Keratinocyte (primary cell): ENCODE results near the gene TMEM218. TPM values are rescaled to one million over a fixed set of nuclear protein-coding genes. Genes with fewer than 3 reads are reported as not detected.

Experiments
- DNase-seq: peaks from one replicate; pipeline ENCODE4 v3.0.0-alpha.2; 2011; ENCODE audit warnings: low read depth, missing footprints, low spot score
- FAIRE-seq: peaks from 2 replicates; lab custom pipeline; 2011; peaks lifted over from hg19 to GRCh38; lab: Jason Lieb, UNC
- H2AFZ ChIP-seq: 2 replicates; pipeline ENCODE4 v1.6.0; 2012; ENCODE audit warnings: low read length, control low read depth, inconsistent platforms; ENCODE audit not compliant: control insufficient read depth
- H3K27ac ChIP-seq: 2 replicates; pipeline ENCODE4 v1.5.1; 2011; ENCODE audit warnings: low read length; ENCODE audit not compliant: control insufficient read depth, insufficient read depth
- H3K27me3 ChIP-seq: 3 replicates; pipeline ENCODE4 v1.6.0; 2011; ENCODE audit warnings: low read length; ENCODE audit not compliant: control insufficient read depth, insufficient read depth; ENCODE audit errors: extremely low read depth
- H3K36me3 ChIP-seq, 2 experiments: 2 replicates in 1 of 2; 3 replicates in 1 of 2; pipeline ENCODE4 v1.5.1; 2011; ENCODE audit warnings: low read length in 2 of 2, mild to moderate bottlenecking in 1 of 2; ENCODE audit not compliant: control insufficient read depth in 2 of 2, insufficient read depth in 2 of 2; ENCODE audit errors: extremely low read depth in 1 of 2
- H3K4me1 ChIP-seq: 3 replicates; pipeline ENCODE4 v1.5.1; 2011; ENCODE audit warnings: low read length; ENCODE audit not compliant: control insufficient read depth, insufficient read depth; ENCODE audit errors: extremely low read depth
- H3K4me2 ChIP-seq: 3 replicates; pipeline ENCODE4 v1.6.0; 2011; ENCODE audit warnings: low read depth, low read length; ENCODE audit not compliant: control insufficient read depth, insufficient read depth; ENCODE audit errors: extremely low read depth
- H3K4me3 ChIP-seq, 3 experiments: fragments of 200-600 bp in 1 of 3; sonication (generic) in 1 of 3; 2 replicates in 2 of 3; 3 replicates in 1 of 3; pipeline ENCODE4 v1.5.1; 2011 to 2016; ENCODE audit warnings: low read length in 3 of 3, mild to moderate bottlenecking in 3 of 3, control low read depth in 2 of 3, inconsistent platforms in 1 of 3, low read depth in 1 of 3, mixed read lengths in 1 of 3, mixed run types in 1 of 3, moderate library complexity in 1 of 3; ENCODE audit not compliant: control insufficient read depth in 2 of 3, insufficient read depth in 2 of 3; ENCODE audit errors: extremely low read depth in 1 of 3
- H3K79me2 ChIP-seq: 2 replicates; pipeline ENCODE4 v1.6.0; 2012; ENCODE audit warnings: low read length; ENCODE audit not compliant: control insufficient read depth, insufficient read depth
- H3K9ac ChIP-seq: 3 replicates; pipeline ENCODE4 v1.6.0; 2011; ENCODE audit warnings: low read length; ENCODE audit not compliant: control insufficient read depth, insufficient read depth; ENCODE audit errors: extremely low read depth
- H3K9me1 ChIP-seq: 3 replicates; pipeline ENCODE4 v1.6.0; 2011; ENCODE audit warnings: low read length; ENCODE audit not compliant: control insufficient read depth, insufficient read depth; ENCODE audit errors: extremely low read depth
- H3K9me3 ChIP-seq: 2 replicates; pipeline ENCODE4 v1.5.1; 2012; ENCODE audit warnings: low read depth, low read length; ENCODE audit not compliant: control insufficient read depth
- H4K20me1 ChIP-seq: 3 replicates; pipeline ENCODE4 v1.6.0; 2011; ENCODE audit warnings: low read length; ENCODE audit not compliant: control insufficient read depth, insufficient read depth; ENCODE audit errors: extremely low read depth
- EZH2 ChIP-seq: IDR thresholded peaks from one replicate; pipeline ENCODE4 v1.6.1; 2012; ENCODE audit warnings: inconsistent platforms, mild to moderate bottlenecking, low read length, moderate library complexity
- dilution Hi-C: fragments of 300-500 bp; cut with MboI; formaldehyde crosslinking; loops from one replicate; pipeline ENCODE4 v1.7.0; 2020; ENCODE audit warnings: low sequenced_read_pairs; ENCODE audit not compliant: extremely low pct_ligation_motif_present
- polyA plus RNA-seq, 5 experiments: library from polyadenylated mRNA; depleted of rRNA in 3 of 5; stranded (reverse) in 3 of 5; stranded (forward) in 1 of 5; unstranded in 1 of 5; fragments of >200 nt; gene quantifications; 1 replicate in 1 of 5; 2 replicates in 3 of 5; 3 replicates in 1 of 5; pipeline versions ENCODE4 v1.2.1 to v1.2.3, GENCODE V29; 2011 to 2012; ENCODE audit warnings: missing spikeins in 2 of 5, low read depth in 1 of 5, low replicate concordance in 1 of 5
- TF ChIP-seq, protein P1 (sequence below), 3 experiments: IDR thresholded peaks in 1 of 3; conservative IDR thresholded peaks in 1 of 3; optimal IDR thresholded peaks in 1 of 3; 2 replicates in 2 of 3; 3 replicates in 1 of 3; pipeline versions ENCODE3 to v1.5.1; 2011; ENCODE audit warnings: low read length in 3 of 3, mild to moderate bottlenecking in 3 of 3, moderate library complexity in 2 of 3, control low read depth in 1 of 3, inconsistent platforms in 1 of 3; ENCODE audit not compliant: insufficient read depth in 2 of 3; ENCODE audit errors: extremely low read depth in 1 of 3

The TMEM218 gene
- polyA plus RNA-seq, 1 donor (not counting 4 experiments of a cell fraction or from before 2014, with no cell fraction given), result 34.2 TPM

DNA sequence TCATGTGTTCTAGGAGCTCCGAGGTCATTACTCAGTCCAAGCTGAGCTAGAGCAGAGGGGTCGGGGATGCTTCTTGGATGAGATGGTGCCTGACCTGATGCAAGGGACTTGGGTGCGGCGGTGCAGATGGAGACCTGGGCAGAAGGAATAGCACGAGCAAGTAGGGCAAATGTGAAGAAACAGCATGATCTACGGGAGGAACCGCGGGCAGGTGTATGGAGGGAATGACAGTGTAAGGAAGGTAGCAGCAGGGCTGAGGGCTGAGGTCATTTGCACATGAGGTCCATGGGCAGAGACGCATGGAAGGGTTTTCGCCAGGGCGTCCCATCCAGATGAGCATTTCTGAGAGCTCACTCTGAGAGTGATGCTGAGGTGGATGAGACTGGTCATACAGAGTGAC, 33.4 kb downstream of the TMEM218 start:
- no peak overlapping the region for H3K27ac ChIP-seq
- no peak overlapping the region for H2AFZ ChIP-seq
- no peaks in the 10 kb centered on the region for H3K79me2 ChIP-seq
- H3K4me2 ChIP-seq, result no peak overlapping the region
- H3K4me3 ChIP-seq, result no peak overlapping the region
- no peaks in the 10 kb centered on the region for H3K9me1 ChIP-seq
- H3K27me3 ChIP-seq, result no peaks in the 10 kb centered on the region
- no peaks in the 10 kb centered on the region for H3K9me3 ChIP-seq
- FAIRE-seq (no peak), DNase-seq (no peak)
- no peaks in the 10 kb centered on the region for H4K20me1 ChIP-seq
- peaks cover 23% of the 10 kb centered on the region for H3K4me1 ChIP-seq
- H3K9ac ChIP-seq, result no peak overlapping the region
- dilution Hi-C loops, result no loop called here
- no peak for TF ChIP-seq EZH2
- TF ChIP-seq, protein P1, sequence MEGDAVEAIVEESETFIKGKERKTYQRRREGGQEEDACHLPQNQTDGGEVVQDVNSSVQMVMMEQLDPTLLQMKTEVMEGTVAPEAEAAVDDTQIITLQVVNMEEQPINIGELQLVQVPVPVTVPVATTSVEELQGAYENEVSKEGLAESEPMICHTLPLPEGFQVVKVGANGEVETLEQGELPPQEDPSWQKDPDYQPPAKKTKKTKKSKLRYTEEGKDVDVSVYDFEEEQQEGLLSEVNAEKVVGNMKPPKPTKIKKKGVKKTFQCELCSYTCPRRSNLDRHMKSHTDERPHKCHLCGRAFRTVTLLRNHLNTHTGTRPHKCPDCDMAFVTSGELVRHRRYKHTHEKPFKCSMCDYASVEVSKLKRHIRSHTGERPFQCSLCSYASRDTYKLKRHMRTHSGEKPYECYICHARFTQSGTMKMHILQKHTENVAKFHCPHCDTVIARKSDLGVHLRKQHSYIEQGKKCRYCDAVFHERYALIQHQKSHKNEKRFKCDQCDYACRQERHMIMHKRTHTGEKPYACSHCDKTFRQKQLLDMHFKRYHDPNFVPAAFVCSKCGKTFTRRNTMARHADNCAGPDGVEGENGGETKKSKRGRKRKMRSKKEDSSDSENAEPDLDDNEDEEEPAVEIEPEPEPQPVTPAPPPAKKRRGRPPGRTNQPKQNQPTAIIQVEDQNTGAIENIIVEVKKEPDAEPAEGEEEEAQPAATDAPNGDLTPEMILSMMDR (optimal IDR thresholded peaks at IDR 0.05 in 1 of 3, IDR thresholded peaks at IDR 0.05 in 1 of 3, conservative IDR thresholded peaks at IDR 0.05 in 1 of 3; ENCODE audit: extremely low read depth in 1 of 3, insufficient read depth in 2 of 3, low read length in 3 of 3), result no peak
- peaks cover 0 to 5% of the 10 kb centered on the region in 2 experiments for H3K36me3 ChIP-seq

DNA sequence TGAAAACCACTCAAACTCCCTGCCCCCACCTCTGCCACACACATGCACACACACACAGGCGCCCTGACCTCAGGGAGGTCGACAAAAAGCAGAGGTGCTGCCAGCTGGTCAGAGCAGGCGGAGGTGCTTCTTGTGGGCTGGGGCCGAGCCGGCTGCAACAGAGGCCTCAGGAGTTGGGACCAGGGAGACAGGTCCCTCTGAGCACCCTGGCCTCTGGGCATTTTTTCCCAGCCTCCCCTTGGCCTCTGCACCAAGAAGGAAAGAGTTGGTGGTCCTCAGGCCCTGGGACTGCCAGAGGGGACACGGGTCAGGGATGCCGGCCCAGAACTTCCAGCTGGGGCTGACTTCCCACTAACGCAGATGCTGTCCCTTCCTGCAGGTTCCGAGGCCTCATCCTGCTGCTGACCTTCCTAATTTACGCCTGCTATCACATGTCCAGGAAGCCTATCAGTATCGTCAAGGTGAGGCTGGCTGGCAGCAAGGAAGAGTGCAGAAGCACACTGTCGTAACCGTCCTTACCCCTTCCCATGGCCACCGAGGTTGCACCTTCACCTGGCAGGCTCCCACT, 35.0 kb downstream of the TMEM218 start:
- no peak for FAIRE-seq
- Histone ChIP-seq H3K79me2 (no peaks in the 10 kb centered on the region), H2AFZ (peak overlapping the region; percentile 89), H4K20me1 (no peaks in the 10 kb centered on the region), H3K9me1 (no peaks in the 10 kb centered on the region), H3K4me2 (no peak overlapping the region), H3K4me1 (peaks cover 15% of the 10 kb centered on the region), H3K27ac (peak overlapping the region; percentile 67), H3K27me3 (no peaks in the 10 kb centered on the region), H3K36me3 (no peaks in the 10 kb centered on the region), H3K9me3 (no peaks in the 10 kb centered on the region), H3K4me3 (no peak overlapping the region), H3K9ac (peak overlapping the region; percentile 61)
- no peak for DNase-seq
- dilution Hi-C loops, result no loop called here
- TF ChIP-seq EZH2, result no peak
- TF ChIP-seq, protein P1 (optimal IDR thresholded peaks at IDR 0.05 in 1 of 3, IDR thresholded peaks at IDR 0.05 in 1 of 3, conservative IDR thresholded peaks at IDR 0.05 in 1 of 3; ENCODE audit: extremely low read depth in 1 of 3, insufficient read depth in 2 of 3, low read length in 3 of 3), result no peak
